Fibroblast of villous mesenchyme (primary cell): ENCODE measurements around the gene USP48. TPM values are rescaled to one million over a fixed set of nuclear protein-coding genes. Genes with fewer than 3 reads are reported as not detected.

ENCODE experiments used
- DNase-seq: peaks from one replicate; pipeline ENCODE4 v3.0.0-alpha.2; 2010; ENCODE audit warnings: low read depth
- H3K4me3 ChIP-seq: 2 replicates; pipeline ENCODE4 v1.5.1; 2011; ENCODE audit warnings: low read depth, mild to moderate bottlenecking, low read length
- CTCF ChIP-seq: IDR thresholded peaks from 2 replicates; pipeline ENCODE4 v1.5.1; 2012; ENCODE audit warnings: low read depth, mild to moderate bottlenecking, low read length; ENCODE audit not compliant: insufficient read depth
- total RNA-seq: library from RNA; depleted of rRNA; stranded (reverse); fragments of >200 nt; gene quantifications from 2 replicates; pipeline ENCODE4 v1.2.3, GENCODE V29; 2012

Gene USP48
- total RNA-seq, 1 donor = 52.2 TPM

DNA sequence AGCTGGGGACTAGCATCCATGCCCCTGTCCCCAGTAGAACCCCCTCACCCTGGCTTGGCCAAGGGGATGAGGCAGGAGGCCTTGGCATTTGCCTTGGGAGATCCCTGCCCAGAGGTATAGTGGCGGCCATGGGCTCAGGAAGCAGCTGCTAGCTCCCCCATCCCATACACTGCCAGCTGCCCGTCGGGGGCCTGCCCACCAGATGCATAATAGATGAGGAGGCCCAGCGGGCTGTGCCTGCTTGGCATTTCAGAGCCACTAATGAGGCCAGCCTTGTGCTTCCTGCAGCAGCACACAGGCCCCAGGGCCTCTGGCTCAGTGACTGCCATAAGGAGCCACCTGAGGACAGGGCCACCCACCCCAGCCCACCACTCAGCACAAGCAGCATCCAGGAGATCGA lies 137.4 kb downstream of the USP48 start:
- H3K4me3 ChIP-seq = no peak overlapping the region
- no peak for DNase-seq
- TF ChIP-seq CTCF = no peak

DNA sequence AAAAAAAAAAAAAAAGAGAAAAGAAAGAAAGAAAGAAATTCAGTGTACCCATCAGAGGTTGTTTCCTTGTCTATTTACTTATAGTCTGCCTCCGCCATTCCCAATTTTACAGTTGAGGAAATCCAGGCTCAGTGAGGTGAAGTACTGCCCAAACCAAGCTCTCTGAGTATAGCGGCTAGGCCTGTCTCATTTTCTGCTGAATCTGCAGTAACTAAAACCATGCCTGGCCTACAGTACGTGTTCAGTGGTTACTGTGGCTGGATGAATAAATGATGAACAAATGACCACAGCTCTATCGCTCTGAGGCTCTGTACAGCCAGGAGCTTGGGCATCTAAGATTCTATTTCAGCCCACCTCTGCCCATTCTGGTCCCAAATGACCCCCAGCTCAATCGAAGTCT lies 138.0 kb downstream of the USP48 start:
- no peak overlapping the region for H3K4me3 ChIP-seq
- no peak for TF ChIP-seq CTCF
- DNase-seq = no peak

- H3K4me3 ChIP-seq = no peak overlapping the region
- no peak for TF ChIP-seq CTCF
- DNase-seq = no peak
These were observed 138.6 kb downstream of the USP48 start for GRCh38 chr1:21644348-21644747.

- no peak for TF ChIP-seq CTCF
- no peak for DNase-seq
- H3K4me3 ChIP-seq = no peak overlapping the region
These were observed 139.3 kb downstream of the USP48 start for GRCh38 chr1:21643624-21644023.

DNA sequence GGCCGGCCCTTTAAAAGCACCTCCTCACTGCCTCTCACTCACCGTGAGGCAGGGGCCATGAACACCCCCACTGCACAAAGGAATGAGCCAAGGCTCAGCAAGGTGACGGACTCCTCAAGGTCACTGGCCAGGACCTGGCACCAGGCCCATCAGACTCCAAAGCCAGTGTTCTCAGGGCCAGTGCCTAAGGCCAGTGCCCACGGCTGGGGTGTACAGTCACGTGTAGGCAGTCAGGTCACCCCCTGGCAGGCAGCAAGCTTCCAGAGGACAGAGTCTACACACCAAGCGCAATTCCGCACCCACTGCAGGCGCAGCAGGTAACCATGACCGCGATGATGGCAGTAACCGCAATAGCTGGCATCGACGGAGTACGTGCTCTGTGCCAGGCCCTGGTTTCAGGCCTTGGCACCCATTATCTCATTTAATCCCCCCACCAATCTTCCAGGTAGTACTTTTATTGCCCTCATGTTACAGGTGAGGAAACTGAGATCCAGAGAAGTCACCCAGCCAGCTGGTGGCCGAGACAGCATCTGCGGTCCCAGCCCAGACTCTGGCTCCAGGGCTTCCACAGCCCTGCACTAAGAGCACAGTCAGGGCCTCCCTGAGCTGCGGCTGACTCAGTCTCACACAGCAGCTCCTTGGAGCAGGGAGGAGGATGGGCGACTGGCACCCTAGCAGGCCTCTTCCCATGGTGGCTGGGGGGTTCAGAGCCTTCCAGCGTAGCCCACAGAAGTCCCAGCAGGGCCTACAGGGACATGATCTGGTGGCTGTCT lies 140.8 kb downstream of the USP48 start:
- TF ChIP-seq CTCF = no peak
- H3K4me3 ChIP-seq = no peak overlapping the region
- no peak for DNase-seq

DNA sequence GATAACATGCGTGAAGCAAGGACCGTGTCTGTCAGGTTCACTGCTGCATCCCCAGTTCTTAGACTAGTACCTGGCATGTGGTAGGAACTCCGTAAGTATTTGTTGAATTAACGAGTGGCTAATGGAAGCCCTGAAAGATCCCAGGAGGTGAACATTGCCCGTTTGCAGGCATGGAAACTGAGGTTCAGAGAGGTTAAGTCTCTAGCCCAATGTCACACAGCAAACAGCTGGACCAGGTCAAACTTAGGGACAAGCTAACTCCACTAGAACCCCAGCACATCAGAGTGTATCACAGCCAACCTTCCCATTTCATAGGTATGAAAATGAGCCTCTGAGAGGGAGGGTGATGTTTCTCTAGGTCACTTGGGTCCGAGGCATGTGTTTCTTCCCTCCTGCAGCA lies 141.4 kb downstream of the USP48 start:
- no peak for DNase-seq
- no peak overlapping the region for H3K4me3 ChIP-seq

More for the DNA sequence above, 141.4 kb downstream of the USP48 start:
- TF ChIP-seq CTCF = no peak
